HG03354 (cell line): ENCODE data around the gene PJA1.

Source experiments
- ATAC-seq: cut with Tn5 transposase; IDR thresholded peaks from one replicate; pipeline ENCODE4 v1.9.1; 2021; ENCODE audit warnings: mild to moderate bottlenecking; ENCODE audit not compliant: unreplicated experiment, poor library complexity, severe bottlenecking

Gene PJA1

DNA sequence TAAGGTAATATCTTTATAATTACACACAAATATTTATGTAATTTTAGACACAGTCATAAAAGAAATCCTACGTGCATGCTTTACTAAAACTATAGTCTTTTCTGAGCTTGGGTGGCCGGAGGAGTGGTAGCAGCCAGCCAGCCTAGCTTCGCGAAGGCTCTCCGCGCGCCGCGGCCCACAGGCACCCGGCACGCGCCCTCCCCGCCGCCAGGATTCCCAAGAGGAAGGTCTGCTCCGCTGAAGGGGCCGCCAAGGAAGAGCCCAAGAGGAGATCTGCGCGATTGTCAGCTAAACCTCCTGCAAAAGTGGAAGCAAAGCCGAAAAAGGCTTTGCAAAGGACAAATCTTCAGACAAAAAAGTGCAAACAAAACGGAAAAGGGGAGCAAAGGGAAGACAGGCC lies 8.7 kb upstream of the PJA1 start:
- ATAC-seq: no peak

DNA sequence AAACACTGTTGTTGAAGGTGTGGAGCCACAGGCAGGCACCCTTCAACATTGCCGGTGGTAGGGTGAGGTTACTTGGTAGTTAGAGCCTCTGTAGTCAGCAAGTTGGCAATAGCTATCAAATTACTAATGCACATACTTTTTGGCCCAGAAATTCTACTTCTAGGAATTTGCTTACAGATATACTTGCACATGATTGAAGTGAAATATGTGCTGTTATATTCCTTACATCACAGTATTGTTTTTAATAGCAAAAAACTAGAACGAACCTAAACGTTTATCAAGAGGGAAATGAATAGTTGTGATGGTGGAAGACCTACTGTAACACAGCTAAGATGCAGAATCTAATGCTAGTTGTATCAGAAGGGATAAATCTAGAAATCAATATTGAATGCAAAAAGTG lies 7.7 kb upstream of the PJA1 start:
- ATAC-seq: no peak

DNA sequence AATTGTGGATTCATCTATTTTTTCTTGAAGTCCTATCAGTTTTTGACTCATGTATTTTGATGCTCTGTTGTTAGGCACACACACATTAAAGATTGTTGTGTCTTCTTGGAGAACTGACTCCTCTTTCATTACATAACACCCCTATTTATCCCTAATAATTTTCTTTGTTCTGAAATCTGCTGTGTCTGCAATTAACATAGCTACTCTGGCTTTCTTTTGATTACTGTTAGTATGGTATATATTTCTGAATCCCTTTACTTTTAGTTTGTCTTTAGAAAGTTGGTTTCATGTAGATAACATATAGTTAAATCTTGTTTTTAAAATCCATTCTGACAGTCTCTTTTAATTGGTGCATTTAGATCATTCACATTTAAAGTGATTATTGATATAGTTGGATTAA lies 5.1 kb upstream of the PJA1 start:
- ATAC-seq: no peak

DNA sequence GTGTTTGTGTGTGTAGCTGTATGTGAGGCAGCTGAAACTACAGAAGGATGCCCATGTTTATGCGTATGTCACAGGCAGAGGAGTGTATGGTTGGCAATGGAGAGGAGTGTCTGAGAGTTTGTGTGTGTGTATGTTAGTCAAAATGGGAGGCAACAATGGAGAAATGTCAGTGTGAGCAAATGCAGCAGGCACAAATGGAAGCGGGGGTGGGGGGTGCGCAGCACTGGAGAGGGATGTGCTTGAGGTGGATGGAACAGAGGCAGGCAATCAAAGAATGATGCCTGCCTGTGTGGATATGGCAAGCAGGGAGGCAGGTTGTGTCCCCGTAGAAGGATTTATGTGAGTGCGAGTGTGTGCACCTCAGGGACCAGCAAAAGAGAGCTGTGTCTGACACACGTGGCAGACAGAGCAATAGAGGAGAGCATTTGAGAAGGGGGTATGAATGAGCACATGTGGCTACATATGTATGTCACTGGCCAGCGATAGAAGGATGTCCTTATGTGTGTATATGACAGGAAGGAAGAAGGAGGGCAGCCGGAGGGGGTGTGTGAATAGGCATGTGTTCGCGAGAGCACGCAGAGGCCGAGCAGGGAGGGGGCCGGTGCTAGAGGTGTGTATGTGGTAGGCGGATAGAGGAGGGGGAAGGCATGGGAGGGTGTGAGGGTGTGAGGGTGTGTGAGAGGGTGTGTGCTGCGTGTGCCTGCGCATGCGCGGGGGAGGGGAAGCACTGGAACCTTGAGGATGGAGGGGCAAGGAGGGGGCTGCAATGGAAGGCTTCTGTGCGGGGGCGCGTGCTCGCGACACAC lies 1.1 kb downstream of the PJA1 start:
- ATAC-seq: peak; percentile 63

DNA sequence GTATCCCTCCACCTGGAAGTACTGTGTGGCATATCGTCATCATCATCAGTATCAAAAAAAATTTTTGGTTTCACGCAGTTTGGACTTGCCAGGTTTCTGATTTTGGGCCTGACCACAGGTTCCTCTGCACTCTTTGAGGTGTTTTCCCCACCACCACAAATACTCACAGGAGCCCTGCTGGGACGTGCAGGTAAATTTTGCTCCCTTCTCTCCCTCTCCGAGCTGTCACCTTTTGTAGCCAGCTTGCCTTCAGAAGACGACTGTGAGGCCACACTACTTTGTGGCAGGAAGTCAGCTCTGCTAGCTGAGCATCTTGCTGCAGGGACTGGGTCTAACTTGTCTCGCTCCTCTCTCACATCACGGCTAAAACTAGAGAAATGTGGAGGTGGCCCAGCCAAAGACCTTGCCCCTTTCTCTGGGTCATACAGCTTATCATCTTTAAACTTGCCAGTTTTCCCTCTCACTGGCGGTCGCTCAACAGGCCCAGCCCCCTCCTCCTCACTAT lies 2.8 kb downstream of the PJA1 start:
- ATAC-seq: no peak

DNA sequence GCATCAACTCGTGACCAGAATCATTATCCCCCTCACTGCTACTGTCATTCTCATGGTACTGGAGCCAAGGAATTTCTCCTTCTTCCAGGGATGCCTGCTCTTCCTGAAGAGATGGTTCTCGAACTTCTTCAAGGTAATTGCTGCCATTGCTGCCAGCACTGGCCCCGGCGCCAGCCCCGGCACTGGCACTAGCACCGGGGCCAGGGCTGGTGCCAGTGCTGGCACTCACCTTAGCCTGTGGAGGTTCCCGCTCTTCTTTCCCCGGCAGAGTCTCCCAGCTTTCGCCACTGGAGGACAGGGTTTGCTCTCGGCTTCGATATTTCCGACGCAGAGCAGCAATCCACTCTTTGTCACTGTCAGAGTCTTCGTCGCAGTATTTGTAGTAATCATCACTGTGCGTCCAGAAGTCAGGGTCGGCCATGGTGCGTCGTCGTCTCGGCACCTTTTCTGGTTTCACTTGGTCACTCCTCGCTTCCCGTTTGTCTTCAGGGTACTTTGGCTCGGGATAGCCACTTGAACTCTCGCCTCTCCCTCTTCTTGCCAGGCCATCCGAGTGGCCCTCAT lies 3.4 kb downstream of the PJA1 start:
- ATAC-seq: no peak

DNA sequence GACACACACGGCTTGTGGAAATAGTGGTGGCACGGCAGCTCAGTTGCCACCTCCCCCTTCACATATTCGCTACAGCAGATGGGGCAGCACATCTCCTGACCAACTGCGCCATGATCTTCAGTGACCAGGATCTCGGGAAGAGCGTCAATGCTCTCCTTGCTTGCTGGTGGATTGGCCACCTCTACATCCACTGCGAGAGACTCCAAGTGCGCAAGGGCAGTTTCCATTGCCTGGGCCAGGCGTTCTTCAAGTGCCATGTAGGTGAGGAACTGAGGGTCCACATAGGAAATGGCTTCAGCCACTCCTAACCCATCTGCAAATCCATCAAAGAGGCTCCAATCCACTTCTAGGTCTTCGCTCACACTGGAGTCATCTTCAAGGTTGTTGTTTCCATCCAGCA lies 3.9 kb downstream of the PJA1 start:
- no peak for ATAC-seq

DNA sequence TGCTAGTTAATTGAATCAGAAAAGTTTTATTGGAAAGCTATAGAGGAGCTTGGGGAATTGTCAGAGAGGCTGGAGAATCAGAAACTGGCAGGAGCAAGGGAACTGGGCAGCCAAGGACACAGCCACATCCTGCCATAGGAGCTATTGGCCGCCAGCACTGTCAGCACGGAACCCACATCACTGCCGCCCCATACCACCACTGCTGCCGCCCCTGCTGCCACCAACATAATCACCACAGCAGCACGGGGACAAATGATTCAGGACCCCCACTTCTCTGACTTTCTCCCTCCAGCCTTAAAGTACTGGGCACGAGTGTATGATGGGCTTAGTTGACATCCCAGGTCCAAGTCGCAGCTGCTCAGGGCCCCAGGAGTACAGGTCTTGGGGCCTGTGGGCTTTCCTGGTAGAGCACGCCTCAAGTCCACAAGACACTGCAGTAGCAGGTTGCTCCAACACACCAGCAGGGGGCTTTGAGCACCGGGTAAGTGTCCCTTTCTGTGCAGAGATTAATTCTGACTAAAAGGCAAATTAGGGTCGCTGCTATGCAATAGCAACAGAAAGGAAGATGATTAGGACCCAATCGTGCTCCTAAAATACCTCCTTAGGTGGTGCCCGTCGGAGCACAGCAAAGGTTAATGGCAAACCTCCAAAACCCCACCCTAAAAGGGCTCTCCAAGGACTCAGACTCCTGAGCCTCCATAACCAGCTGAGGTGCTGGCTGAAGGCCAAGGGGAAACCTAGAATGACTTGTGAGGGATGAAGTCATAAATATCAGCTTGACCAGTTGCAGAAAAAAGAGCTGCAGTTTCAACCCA lies 6.9 kb downstream of the PJA1 start:
- peak; percentile 91 for ATAC-seq

DNA sequence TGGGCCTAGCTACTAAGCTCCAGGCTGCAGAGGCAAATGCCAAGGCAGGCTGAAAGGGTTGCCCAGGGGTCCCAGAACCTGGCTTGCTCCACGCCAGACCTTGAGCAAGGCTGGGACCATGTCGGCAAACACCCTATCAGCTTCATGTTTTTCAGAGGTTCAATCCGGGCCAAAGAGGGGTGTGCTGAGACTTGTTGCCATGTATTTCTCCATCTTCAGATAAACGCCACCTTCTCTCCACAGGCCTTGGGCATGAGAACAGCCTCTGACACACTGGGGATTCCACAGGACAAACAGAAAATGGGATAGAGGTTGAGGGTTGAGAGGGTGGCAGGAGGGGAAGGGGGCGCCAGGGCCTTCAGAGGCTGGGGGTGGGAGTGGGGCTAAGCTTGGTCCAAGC lies 8.6 kb downstream of the PJA1 start:
- no peak for ATAC-seq

DNA sequence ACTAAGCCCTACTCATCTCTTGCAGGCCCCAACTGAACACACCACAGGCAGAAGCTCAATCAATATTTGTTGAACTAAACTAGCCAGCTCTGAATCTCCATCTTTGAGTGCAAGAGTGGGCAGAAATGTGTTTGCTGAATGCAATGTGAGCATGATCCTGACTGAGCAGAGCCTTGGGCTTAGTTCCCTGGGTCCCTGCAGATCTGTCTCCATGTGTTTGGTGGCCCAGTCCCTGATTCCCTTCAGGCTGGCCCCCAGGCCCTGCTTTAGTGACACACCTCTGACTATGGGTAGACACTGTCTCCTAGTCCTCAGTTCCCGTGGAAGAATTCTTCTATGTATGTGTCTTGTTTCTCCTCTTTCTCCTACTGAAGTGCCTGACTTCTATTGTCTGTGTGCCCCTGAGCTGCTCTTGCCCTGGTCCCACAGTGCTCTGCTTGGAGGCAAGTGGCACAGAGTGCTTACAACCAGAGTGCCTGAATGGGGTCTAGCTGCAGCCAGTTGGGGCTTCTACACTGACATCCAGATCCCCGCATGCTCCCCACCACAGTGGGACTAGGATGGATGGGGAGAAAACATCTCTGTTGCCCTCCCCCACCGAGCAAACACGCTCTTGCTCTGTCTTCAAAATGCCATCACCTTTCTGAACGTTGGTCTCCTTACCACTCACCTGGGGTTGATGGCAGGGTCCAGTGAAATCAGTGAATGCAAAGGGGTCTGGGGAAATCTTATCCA lies 9.3 kb downstream of the PJA1 start:
- no peak for ATAC-seq

DNA sequence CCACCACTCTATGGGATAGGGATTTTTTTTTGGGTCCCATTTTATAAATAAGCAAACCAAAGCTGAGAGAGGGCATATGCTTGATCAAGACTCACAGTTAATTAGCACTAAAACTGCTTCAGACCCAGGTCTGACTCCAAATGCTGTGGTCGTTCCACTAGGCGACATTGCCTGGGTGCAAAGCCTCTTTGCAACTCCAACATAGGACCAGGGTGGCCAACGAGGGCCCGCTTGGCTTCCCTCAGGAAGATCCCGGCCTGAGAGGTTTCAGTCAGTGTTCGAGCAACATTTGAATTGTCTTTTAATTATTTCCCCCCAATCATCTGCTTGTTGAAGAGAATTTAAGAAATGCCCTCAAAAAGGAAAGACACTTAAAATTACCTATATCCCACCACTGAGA lies 11.2 kb downstream of the PJA1 start:
- no peak for ATAC-seq

DNA sequence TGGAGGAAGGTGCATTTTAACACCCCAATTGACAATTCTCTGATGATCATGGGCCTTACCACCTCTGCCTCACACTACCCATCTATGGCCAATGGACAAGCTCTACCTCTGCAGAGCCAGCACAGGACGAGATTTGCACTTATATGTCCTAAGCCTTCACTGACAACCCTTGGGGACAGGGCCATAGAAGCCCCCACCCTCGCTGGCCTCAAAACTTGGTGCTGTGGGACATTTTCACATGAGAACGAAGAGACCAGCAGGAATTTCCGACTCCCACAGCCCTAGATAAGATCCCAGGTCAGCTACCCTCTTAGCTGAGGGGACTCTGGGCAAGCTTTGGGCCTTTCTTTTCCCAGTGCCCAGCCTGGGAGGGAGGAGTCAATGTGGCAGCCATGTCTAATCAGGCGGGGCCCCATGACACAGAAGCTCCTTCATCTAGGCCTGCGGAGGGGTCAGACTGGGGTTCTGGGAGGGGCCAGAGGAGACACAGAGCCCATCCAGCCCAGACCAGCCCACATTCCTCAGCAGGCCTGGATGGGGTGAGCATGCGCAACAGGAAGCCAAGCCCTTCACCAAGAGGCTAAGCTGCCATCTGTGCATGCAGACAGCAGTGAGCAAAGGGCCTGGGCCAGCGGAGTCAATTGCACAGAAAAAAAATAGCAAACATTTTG lies 12.1 kb downstream of the PJA1 start:
- no peak for ATAC-seq

DNA sequence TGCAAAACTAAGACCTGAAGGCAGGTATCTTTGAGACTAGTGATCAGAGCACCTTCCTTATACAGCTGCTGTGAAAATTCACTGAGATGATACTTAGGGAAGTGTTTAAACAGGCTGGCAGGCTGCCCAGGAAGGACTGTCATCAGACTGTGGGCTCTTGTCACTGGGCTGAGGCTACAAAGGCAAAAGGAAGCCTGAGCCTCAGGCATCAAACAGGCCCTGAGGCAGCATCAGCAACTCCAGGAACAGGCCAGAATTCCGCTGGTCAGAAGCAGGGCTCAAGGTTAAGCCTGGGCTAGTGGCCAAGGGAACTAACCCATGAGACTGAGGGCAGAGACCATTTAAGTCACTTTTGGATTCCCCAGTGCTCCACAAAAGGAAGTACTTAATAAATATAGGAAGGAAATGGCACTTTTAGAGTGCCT lies 12.8 kb downstream of the PJA1 start:
- ATAC-seq: no peak

DNA sequence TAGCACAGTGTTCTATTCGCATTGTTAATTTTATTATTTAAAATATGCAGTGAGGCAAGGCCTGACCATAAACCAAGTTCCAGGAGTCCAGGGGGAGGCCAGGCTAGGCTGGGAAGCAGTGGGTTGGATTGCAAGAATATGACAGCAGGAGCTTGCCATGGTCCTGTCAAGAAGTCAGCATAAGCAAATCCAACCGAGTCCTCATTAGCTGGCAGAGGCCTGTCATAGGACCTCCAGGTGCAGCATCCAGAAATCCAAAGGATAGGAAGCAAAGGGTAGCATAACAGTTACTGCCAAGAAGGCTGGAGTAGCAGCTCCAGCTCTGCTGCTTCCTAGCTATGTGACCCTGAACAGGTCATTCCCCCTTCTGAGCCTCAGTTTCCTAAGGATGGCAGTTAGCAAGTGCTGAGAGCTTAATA lies 13.4 kb downstream of the PJA1 start:
- ATAC-seq: no peak

DNA sequence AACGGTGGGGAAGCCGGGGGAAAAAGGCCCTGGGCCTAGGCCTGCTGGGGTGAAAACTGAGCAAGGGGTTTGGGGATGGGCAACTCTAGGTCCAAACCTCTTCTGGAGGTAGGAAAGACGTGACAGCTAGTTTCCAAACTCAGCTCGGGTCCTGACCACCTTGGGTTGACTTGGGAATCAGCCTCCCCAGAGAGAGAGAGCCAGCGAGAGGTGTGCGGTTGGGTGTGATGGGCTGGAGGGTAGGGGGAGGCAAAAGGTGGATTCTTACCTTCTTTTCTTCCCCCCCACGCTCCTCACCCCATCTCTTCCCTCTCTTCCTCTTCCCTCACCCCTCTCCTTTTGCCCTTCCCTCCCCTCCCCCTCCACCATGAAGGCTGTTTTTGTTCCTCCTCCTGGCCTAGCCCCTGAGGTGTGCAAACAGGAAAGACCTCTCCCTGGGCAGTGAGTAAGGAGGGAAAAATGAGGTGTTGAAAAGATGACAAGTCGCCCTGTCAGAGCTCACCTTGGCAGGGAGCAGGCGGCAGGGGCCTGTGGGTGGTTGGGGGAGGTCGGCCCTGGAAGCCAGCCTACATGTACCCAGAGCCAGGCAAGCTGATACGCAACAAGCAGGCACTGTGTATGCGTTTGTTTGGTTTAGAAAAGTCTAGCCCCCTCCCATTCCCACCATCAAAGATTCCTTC lies 14.8 kb downstream of the PJA1 start:
- ATAC-seq: no peak

DNA sequence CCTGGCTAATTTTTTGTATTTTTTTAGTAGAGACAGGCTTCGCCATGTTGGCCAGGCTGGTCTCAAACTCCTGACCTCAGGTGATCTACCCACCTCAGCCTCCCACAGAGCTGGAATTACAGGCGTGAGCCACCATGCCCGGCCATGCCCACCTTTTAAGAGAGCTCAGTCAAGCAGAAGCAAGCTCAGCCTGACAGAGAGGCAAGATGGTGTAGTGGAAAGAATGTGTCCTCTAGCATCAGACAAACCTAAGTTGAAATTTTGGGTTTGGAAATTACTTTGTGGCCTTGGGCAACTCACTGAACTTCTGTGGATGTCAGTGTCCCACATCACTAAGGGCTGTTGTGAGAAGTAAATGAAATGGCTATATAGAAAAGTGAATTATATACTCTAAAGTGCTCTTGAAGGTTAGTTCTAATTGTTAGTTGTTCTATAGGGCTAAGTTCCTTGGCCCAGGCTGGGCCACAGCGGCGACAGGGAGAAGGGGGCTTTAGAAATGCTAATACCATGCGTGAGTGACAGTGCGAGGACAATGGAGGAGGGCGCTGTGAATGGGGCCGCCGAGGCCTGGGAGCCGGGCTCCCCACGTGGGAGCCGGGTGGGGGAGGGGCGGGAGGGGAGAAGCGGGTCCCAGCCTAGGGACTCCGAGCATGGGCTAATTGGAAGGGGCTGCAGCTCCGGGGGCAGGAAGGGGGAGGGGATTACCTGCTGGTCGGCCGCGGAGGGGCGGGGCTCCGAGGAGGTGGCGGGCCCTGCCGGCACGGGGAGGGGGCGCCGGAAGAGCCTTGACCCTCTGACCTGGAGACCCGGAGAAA lies 15.6 kb downstream of the PJA1 start:
- no peak for ATAC-seq

DNA sequence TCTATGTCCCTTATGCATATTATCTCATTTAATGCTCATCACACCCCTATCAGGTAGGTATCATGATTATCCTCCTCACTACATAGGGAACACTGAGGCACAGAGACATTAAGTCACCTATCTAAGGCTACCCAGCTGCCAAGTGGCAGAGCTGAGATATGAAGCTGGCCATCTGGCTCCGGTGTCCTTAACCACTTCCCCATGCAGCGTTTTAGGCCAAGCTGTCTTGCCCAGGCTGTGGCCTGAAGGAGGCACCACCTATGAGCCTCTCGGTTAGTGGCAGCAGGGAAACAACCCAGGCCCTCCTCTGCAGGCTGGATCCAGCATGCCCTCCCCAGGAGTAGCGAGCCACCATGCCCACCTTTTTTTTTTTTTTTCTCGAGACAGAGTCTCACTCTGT lies 16.3 kb downstream of the PJA1 start:
- no peak for ATAC-seq

DNA sequence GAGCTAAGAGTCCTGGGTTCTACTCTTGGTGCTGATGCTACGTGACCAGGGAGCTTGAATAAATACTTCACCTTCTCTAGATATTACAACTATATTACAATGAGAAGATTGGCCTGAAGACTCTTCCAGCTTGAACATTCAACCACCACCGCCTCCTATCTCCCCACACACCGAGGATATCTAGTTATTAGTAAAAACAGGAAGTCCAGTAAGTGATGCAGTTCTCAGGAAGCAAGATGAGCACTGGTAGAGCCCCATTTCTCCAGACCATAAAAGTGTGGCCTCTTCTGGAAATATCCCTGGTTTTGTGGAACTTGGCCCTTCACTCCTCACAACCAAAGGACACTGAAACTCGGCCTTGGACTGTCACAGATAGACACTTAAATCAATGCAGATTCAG lies 18.5 kb downstream of the PJA1 start:
- no peak for ATAC-seq
